ENCODE measurements around the gene YAE1.
"Not testable (repeated sequence)": the region's sequence is repeated elsewhere in the genome, so short reads cannot be mapped to it uniquely, and the experiment has no call there.

DNA sequence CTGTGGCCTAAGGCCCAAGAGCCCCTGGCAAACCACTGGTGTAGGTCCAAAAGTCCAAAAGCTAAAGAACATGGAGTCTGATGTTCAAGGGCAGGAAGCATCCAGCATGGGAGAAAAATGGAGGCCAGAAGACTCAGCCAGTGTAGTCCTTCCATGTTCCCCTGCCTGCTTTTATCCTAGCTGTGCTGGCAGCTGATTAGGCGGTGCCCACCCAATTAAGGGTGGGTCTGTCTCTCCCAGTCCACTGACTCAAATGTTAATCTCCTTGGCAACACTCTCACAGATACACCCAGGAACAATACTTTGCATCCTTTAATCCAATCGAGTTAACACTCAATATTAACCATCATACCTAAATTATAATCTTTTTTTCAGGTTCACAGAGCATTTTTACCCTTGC lies 21.4 kb upstream of the YAE1 start:
- TF ChIP-seq, protein P1, sequence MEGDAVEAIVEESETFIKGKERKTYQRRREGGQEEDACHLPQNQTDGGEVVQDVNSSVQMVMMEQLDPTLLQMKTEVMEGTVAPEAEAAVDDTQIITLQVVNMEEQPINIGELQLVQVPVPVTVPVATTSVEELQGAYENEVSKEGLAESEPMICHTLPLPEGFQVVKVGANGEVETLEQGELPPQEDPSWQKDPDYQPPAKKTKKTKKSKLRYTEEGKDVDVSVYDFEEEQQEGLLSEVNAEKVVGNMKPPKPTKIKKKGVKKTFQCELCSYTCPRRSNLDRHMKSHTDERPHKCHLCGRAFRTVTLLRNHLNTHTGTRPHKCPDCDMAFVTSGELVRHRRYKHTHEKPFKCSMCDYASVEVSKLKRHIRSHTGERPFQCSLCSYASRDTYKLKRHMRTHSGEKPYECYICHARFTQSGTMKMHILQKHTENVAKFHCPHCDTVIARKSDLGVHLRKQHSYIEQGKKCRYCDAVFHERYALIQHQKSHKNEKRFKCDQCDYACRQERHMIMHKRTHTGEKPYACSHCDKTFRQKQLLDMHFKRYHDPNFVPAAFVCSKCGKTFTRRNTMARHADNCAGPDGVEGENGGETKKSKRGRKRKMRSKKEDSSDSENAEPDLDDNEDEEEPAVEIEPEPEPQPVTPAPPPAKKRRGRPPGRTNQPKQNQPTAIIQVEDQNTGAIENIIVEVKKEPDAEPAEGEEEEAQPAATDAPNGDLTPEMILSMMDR (IDR thresholded peaks at IDR 0.05): not testable (repeated sequence)
- TF ChIP-seq POLR2A (IDR thresholded peaks at IDR 0.05): not testable (repeated sequence)
